Trophoblast cell (in vitro differentiated cells and primary cell): ENCODE results near the gene TUBA1B.
A peak's percentile ranks its signal among the peaks of the same experiment; 100 is the strongest.

Experiments
- DNase-seq, 2 donors: peaks; one replicate each; pipeline ENCODE4 v3.0.0-alpha.2; 2016
- H2AFZ ChIP-seq: 2 replicates; pipeline ENCODE4 v1.6.1; 2013; ENCODE audit warnings: low read length, moderate library complexity, mild to moderate bottlenecking; ENCODE audit not compliant: insufficient read depth, poor library complexity
- H2AK5ac ChIP-seq: 2 replicates; pipeline ENCODE4 v1.6.1; 2013; ENCODE audit warnings: mild to moderate bottlenecking, low read length
- H2BK120ac ChIP-seq: 2 replicates; pipeline ENCODE4 v1.6.1; 2013; ENCODE audit warnings: low read length, mild to moderate bottlenecking, moderate library complexity; ENCODE audit not compliant: insufficient read depth, poor library complexity
- H2BK12ac ChIP-seq: 2 replicates; pipeline ENCODE4 v1.6.1; 2013; ENCODE audit warnings: mild to moderate bottlenecking, low read length, moderate library complexity
- H2BK5ac ChIP-seq: 2 replicates; pipeline ENCODE4 v1.6.1; 2013; ENCODE audit warnings: low read length, low read depth, moderate library complexity, mild to moderate bottlenecking; ENCODE audit not compliant: poor library complexity
- H3K14ac ChIP-seq: 2 replicates; pipeline ENCODE4 v1.6.1; 2013; ENCODE audit warnings: mild to moderate bottlenecking, low read length
- H3K18ac ChIP-seq: 2 replicates; pipeline ENCODE4 v1.6.1; 2013; ENCODE audit warnings: mild to moderate bottlenecking, low read length
- H3K23ac ChIP-seq: 2 replicates; pipeline ENCODE4 v1.6.1; 2013; ENCODE audit warnings: low read length
- H3K27ac ChIP-seq: 2 replicates; pipeline ENCODE4 v1.5.1; 2013; ENCODE audit warnings: low read depth, mild to moderate bottlenecking, inconsistent platforms, low read length, moderate library complexity
- H3K27me3 ChIP-seq: 2 replicates; pipeline ENCODE4 v1.6.1; 2013; ENCODE audit warnings: inconsistent platforms, mild to moderate bottlenecking, low read length, moderate library complexity; ENCODE audit not compliant: insufficient read depth
- H3K36me3 ChIP-seq, 2 experiments: 1 replicate in 1 of 2; 2 replicates in 1 of 2; pipeline ENCODE4 v1.6.1; 2013; ENCODE audit warnings: low read length in 2 of 2, mild to moderate bottlenecking in 2 of 2, moderate library complexity in 1 of 2; ENCODE audit not compliant: insufficient read depth in 2 of 2, control insufficient read depth in 1 of 2
- H3K4ac ChIP-seq: 2 replicates; pipeline ENCODE4 v1.6.1; 2013; ENCODE audit warnings: low read depth, mild to moderate bottlenecking, low read length, moderate library complexity
- H3K4me1 ChIP-seq, 2 experiments: 1 replicate in 1 of 2; 2 replicates in 1 of 2; pipeline ENCODE4 v1.6.1; 2013; ENCODE audit warnings: low read length in 2 of 2, mild to moderate bottlenecking in 2 of 2, moderate library complexity in 1 of 2; ENCODE audit not compliant: insufficient read depth in 2 of 2, control insufficient read depth in 1 of 2
- H3K4me2 ChIP-seq: 2 replicates; pipeline ENCODE4 v1.6.1; 2013; ENCODE audit warnings: inconsistent platforms, mild to moderate bottlenecking, low read length, moderate library complexity
- H3K4me3 ChIP-seq: 2 replicates; pipeline ENCODE4 v1.5.1; 2013; ENCODE audit warnings: mild to moderate bottlenecking, low read depth, low read length, inconsistent platforms
- H3K79me1 ChIP-seq: one replicate; pipeline ENCODE4 v1.6.1; 2013; ENCODE audit warnings: low read length
- H3K79me2 ChIP-seq: 2 replicates; pipeline ENCODE4 v1.6.1; 2013; ENCODE audit warnings: low read length, mild to moderate bottlenecking; ENCODE audit not compliant: control insufficient read depth, insufficient read depth, poor library complexity
- H3K9ac ChIP-seq: 2 replicates; pipeline ENCODE4 v1.6.1; 2013; ENCODE audit warnings: mild to moderate bottlenecking, low read length
- H3K9me3 ChIP-seq: 2 replicates; pipeline ENCODE4 v1.6.1; 2013; ENCODE audit warnings: low read depth, mild to moderate bottlenecking, control low read depth, inconsistent platforms, low read length; ENCODE audit not compliant: insufficient read depth
- H4K12ac ChIP-seq: 2 replicates; pipeline ENCODE4 v1.6.1; 2013; ENCODE audit warnings: low read depth, mild to moderate bottlenecking, low read length, moderate library complexity
- H4K8ac ChIP-seq: 2 replicates; pipeline ENCODE4 v1.6.1; 2013; ENCODE audit warnings: low read depth, mild to moderate bottlenecking, low read length, moderate library complexity
- H4K91ac ChIP-seq: one replicate; pipeline ENCODE4 v1.6.1; 2013; ENCODE audit warnings: low read depth, mild to moderate bottlenecking, low read length, moderate library complexity
- WGBS: extraction: QIAGEN DNeasy Blood & Tissue Kit; methylation state at CpG from one replicate; pipeline ENCODE4 v1.1.7; 2013; ENCODE audit warnings: missing lambda C conversion rate; ENCODE audit not compliant: insufficient read length, insufficient coverage; ENCODE audit errors: extremely low coverage; 5-methylcytosine and 5-hydroxymethylcytosine counted together

The TUBA1B gene

GRCh38 chr12:49110464-49111155 is 20.6 kb downstream of the TUBA1B start, which contains the start of gene LMBR1L:
LMBR1L (minus strand) TSS chr12:49110847; CDS start chr12:49110555, 292 bp downstream.
- no peaks in the 10 kb centered on the region for H3K27me3 ChIP-seq
- H3K4me1 ChIP-seq, result peaks cover 12 to 15% of the 10 kb centered on the region in 2 experiments
- H3K18ac ChIP-seq, result peak within 1 kb of the TSS; percentile 96
- H3K79me2 ChIP-seq, result peaks cover 5% of the 10 kb centered on the region
- H2BK12ac ChIP-seq, result no peak within 1 kb of the TSS
- H2BK5ac ChIP-seq, result peak within 1 kb of the TSS; percentile 87
- peak within 1 kb of the TSS; percentile 67 for H4K8ac ChIP-seq
- no peaks in the 10 kb centered on the region for H3K9me3 ChIP-seq
- peak; percentile 99 for DNase-seq
- H4K91ac ChIP-seq, result peak within 1 kb of the TSS; percentile 97
- H2AK5ac ChIP-seq, result peak within 1 kb of the TSS; percentile 81
- no CpG with 5 or more reads among the region's 43 CpGs for WGBS
- peaks cover 8 to 11% of the 10 kb centered on the region in 2 experiments for H3K36me3 ChIP-seq
- H3K79me1 ChIP-seq, result peaks cover 7% of the 10 kb centered on the region
- H3K4ac ChIP-seq, result peak within 1 kb of the TSS; percentile 93
- peak within 1 kb of the TSS; percentile 64 for H2AFZ ChIP-seq
- H3K23ac ChIP-seq, result no peak within 1 kb of the TSS
- H4K12ac ChIP-seq, result peak within 1 kb of the TSS; percentile 87
- peak within 1 kb of the TSS; percentile 88 for H3K4me3 ChIP-seq
- H3K14ac ChIP-seq, result peak within 1 kb of the TSS; percentile 95
- H3K9ac ChIP-seq, result peak within 1 kb of the TSS; percentile 71
- peak within 1 kb of the TSS; percentile 88 for H2BK120ac ChIP-seq
- H3K4me2 ChIP-seq, result peak within 1 kb of the TSS; percentile 74
- peak within 1 kb of the TSS; percentile 62 for H3K27ac ChIP-seq

DNA sequence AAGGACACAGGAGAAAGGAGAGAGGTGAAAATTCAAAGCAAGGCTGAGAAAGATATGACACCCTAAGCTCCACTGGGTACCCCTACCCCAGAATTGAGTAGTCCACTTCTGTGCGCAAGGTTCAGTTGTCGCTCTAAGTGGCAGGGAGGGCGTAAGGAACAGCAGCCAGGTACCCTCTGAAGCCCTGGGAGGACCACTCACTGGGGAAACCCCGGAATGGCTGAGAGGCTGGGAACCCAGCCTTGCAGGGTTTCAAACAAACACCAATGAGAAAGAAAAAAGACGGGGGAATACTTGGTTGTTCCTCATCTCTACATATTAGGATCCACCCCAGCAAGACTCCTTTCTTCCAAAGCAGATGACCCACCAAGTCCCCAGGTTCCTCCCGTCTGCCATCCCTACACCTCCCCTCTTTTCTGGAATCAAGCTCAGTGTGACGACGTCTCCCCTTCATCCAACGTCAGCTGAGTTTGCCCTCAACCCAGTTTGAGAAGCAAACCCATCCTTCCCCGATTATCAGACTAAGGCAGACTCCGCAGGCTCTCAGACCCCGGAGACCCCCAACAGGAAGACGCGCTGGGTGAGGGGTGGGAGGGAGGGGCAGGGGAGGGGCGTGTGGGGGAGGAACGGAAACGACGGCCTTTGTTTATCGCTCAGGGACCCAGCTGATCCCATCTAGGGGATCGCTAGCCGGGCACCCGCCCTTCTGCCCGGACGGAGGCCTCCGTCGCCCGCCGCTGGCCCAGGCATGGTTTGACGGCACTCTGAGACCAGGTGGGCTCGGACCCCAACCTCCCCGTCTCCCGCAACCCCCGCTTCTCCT is 21.3 kb downstream of the TUBA1B start:
- Histone ChIP-seq H2AFZ (peak overlapping the region; percentile 33), H3K9ac (peak overlapping the region; percentile 71), H2AK5ac (peak overlapping the region; percentile 81), H3K9me3 (no peaks in the 10 kb centered on the region), H4K91ac (peak overlapping the region; percentile 97), H3K23ac (no peak overlapping the region), H3K79me1 (peaks cover 7% of the 10 kb centered on the region), H4K12ac (peak overlapping the region; percentile 87), H2BK120ac (peak overlapping the region; percentile 88), H3K27ac (peak overlapping the region; percentile 62), H2BK5ac (peak overlapping the region; percentile 87), H3K4me2 (peak overlapping the region; percentile 74), H4K8ac (peak overlapping the region; percentile 67), H3K14ac (peak overlapping the region; percentile 95), H3K4me1 (peaks cover 15 to 16% of the 10 kb centered on the region in 2 experiments), H2BK12ac (no peak overlapping the region), H3K4me3 (peak overlapping the region; percentile 88), H3K4ac (peak overlapping the region; percentile 93), H3K79me2 (peaks cover 5% of the 10 kb centered on the region), H3K27me3 (no peaks in the 10 kb centered on the region), H3K36me3 (peaks cover 8 to 18% of the 10 kb centered on the region in 2 experiments), H3K18ac (peak overlapping the region; percentile 96)
- DNase-seq, result no peak
- no CpG with 5 or more reads among the region's 33 CpGs for WGBS

GRCh38 chr12:49108958-49109404 is 22.2 kb downstream of the TUBA1B start:
- Histone ChIP-seq H4K91ac (no peak overlapping the region), H3K27me3 (no peaks in the 10 kb centered on the region), H2BK120ac (no peak overlapping the region), H3K79me1 (peaks cover 7% of the 10 kb centered on the region), H3K27ac (no peak overlapping the region), H2BK12ac (no peak overlapping the region), H3K36me3 (peaks cover 15 to 26% of the 10 kb centered on the region in 2 experiments), H2AFZ (no peak overlapping the region), H3K23ac (no peak overlapping the region), H2BK5ac (no peak overlapping the region), H4K8ac (no peak overlapping the region), H3K14ac (no peak overlapping the region), H3K9me3 (no peaks in the 10 kb centered on the region), H3K9ac (no peak overlapping the region), H3K4me2 (peak overlapping the region; percentile 74), H3K4me3 (no peak overlapping the region), H3K18ac (no peak overlapping the region), H3K79me2 (peaks cover 5% of the 10 kb centered on the region), H3K4ac (no peak overlapping the region), H2AK5ac (no peak overlapping the region), H3K4me1 (peaks cover 15 to 16% of the 10 kb centered on the region in 2 experiments), H4K12ac (no peak overlapping the region)
- DNase-seq, result peak; percentile 58 to 66
- WGBS, result no CpG with 5 or more reads among the region's 4 CpGs

- H2AK5ac ChIP-seq, result no peak overlapping the region
- H4K8ac ChIP-seq, result no peak overlapping the region
- no peak overlapping the region for H3K4me3 ChIP-seq
- H3K36me3 ChIP-seq, result peaks cover 42 to 58% of the 10 kb centered on the region in 2 experiments
- H3K23ac ChIP-seq, result no peak overlapping the region
- H3K4me1 ChIP-seq, result peaks cover 15 to 16% of the 10 kb centered on the region in 2 experiments
- no peak overlapping the region for H4K12ac ChIP-seq
- no peak overlapping the region for H2BK120ac ChIP-seq
- no peak overlapping the region for H3K4ac ChIP-seq
- H3K27ac ChIP-seq, result no peak overlapping the region
- no CpG with 5 or more reads among the region's 9 CpGs for WGBS
- H2BK12ac ChIP-seq, result no peak overlapping the region
- H2BK5ac ChIP-seq, result no peak overlapping the region
- H3K9me3 ChIP-seq, result peaks cover 2% of the 10 kb centered on the region
- H3K14ac ChIP-seq, result no peak overlapping the region
- DNase-seq, result peak; percentile 23 to 58
- H3K18ac ChIP-seq, result no peak overlapping the region
- H3K27me3 ChIP-seq, result no peaks in the 10 kb centered on the region
- peaks cover 5% of the 10 kb centered on the region for H3K79me2 ChIP-seq
- H3K9ac ChIP-seq, result no peak overlapping the region
- H4K91ac ChIP-seq, result no peak overlapping the region
- no peak overlapping the region for H3K4me2 ChIP-seq
- H3K79me1 ChIP-seq, result peaks cover 7% of the 10 kb centered on the region
- H2AFZ ChIP-seq, result no peak overlapping the region
These were observed 25.6 kb downstream of the TUBA1B start for GRCh38 chr12:49105504-49106084.
